Measurements from ENCODE around the gene FLAD1.

Gene FLAD1

GRCh38 chr1:154962156-154962749, 20.9 kb upstream of the FLAD1 start:
- no peak for TF ChIP-seq CTCF (IDR thresholded peaks at IDR 0.05; ENCODE audit: low read depth, low read length)
- TF ChIP-seq EZH2phosphoT487 (IDR thresholded peaks at IDR 0.05; ENCODE audit: low read depth) = no peak
- H3K4me1 ChIP-seq (ENCODE audit: low read length) = peaks cover 28% of the 10 kb centered on the region
- peak overlapping the region; percentile 73 for H3K27ac ChIP-seq (ENCODE audit: low read length)
- peaks cover 28% of the 10 kb centered on the region for H3K36me3 ChIP-seq (replicated peaks; ENCODE audit: low read depth, low read length)
- H3K4me2 ChIP-seq (ENCODE audit: low read length) = peak overlapping the region; percentile 95
- peak overlapping the region; percentile 67; the same call in 1 of the 2 replicates for H2AFZ ChIP-seq (ENCODE audit: low read depth, low read length)
- H3K79me2 ChIP-seq (ENCODE audit: low read length) = peaks cover 31% of the 10 kb centered on the region
- H3K27me3 ChIP-seq (ENCODE audit: low read depth, low read length) = no peaks in the 10 kb centered on the region
- H4K20me1 ChIP-seq (ENCODE audit: insufficient read depth, low read length) = peaks cover 7% of the 10 kb centered on the region; the same call in 1 of the 2 replicates
- peak overlapping the region; percentile 96 for H3K9ac ChIP-seq (ENCODE audit: low read length)
- no peaks in the 10 kb centered on the region for H3K9me3 ChIP-seq (ENCODE audit: insufficient read depth, low read length)
- H3K4me3 ChIP-seq (ENCODE audit: low read length) = peak overlapping the region; percentile 92

- Histone ChIP-seq H3K27ac (ENCODE audit: low read length) (peak overlapping the region; percentile 73; the same call in 1 of the 2 replicates), H3K9ac (ENCODE audit: low read length) (peak overlapping the region; percentile 96), H3K9me3 (ENCODE audit: insufficient read depth, low read length) (no peaks in the 10 kb centered on the region), H2AFZ (ENCODE audit: low read depth, low read length) (no peak overlapping the region), H4K20me1 (ENCODE audit: insufficient read depth, low read length) (peaks cover 7% of the 10 kb centered on the region; the same call in 1 of the 2 replicates), H3K27me3 (ENCODE audit: low read depth, low read length) (no peaks in the 10 kb centered on the region), H3K4me2 (ENCODE audit: low read length) (peak overlapping the region; percentile 95), H3K79me2 (ENCODE audit: low read length) (peaks cover 31% of the 10 kb centered on the region), H3K4me3 (ENCODE audit: low read length) (peak overlapping the region; percentile 92), H3K36me3 (replicated peaks; ENCODE audit: low read depth, low read length) (peaks cover 33% of the 10 kb centered on the region), H3K4me1 (ENCODE audit: low read length) (peaks cover 22% of the 10 kb centered on the region)
- no peak for TF ChIP-seq CTCF (IDR thresholded peaks at IDR 0.05; ENCODE audit: low read depth, low read length)
These were observed 20.3 kb upstream of the FLAD1 start for GRCh38 chr1:154962795-154963330.

GRCh38 chr1:154963643-154964042, 19.5 kb upstream of the FLAD1 start:
- H3K4me3 ChIP-seq (ENCODE audit: low read length) = no peak overlapping the region
- H4K20me1 ChIP-seq (ENCODE audit: insufficient read depth, low read length) = peaks cover 7% of the 10 kb centered on the region; the same call in 1 of the 2 replicates
- no peaks in the 10 kb centered on the region for H3K9me3 ChIP-seq (ENCODE audit: insufficient read depth, low read length)
- no peak overlapping the region for H3K9ac ChIP-seq (ENCODE audit: low read length)
- H2AFZ ChIP-seq (ENCODE audit: low read depth, low read length) = no peak overlapping the region
- peaks cover 31% of the 10 kb centered on the region for H3K79me2 ChIP-seq (ENCODE audit: low read length)
- H3K4me2 ChIP-seq (ENCODE audit: low read length) = no peak overlapping the region
- no peaks in the 10 kb centered on the region for H3K27me3 ChIP-seq (ENCODE audit: low read depth, low read length)
- peaks cover 32% of the 10 kb centered on the region for H3K36me3 ChIP-seq (replicated peaks; ENCODE audit: low read depth, low read length)
- peaks cover 14% of the 10 kb centered on the region for H3K4me1 ChIP-seq (ENCODE audit: low read length)
- no peak overlapping the region for H3K27ac ChIP-seq (ENCODE audit: low read length)
- TF ChIP-seq CTCF (IDR thresholded peaks at IDR 0.05; ENCODE audit: low read depth, low read length) = no peak
- TF ChIP-seq EZH2phosphoT487 (IDR thresholded peaks at IDR 0.05; ENCODE audit: low read depth) = no peak

- H3K4me1 ChIP-seq (ENCODE audit: low read length) = peaks cover 14% of the 10 kb centered on the region
- no peak overlapping the region for H3K9ac ChIP-seq (ENCODE audit: low read length)
- H4K20me1 ChIP-seq (ENCODE audit: insufficient read depth, low read length) = peaks cover 7% of the 10 kb centered on the region; the same call in 1 of the 2 replicates
- no peaks in the 10 kb centered on the region for H3K27me3 ChIP-seq (ENCODE audit: low read depth, low read length)
- no peak overlapping the region for H3K4me2 ChIP-seq (ENCODE audit: low read length)
- TF ChIP-seq CTCF (IDR thresholded peaks at IDR 0.05; ENCODE audit: low read depth, low read length) (no peak), EZH2phosphoT487 (IDR thresholded peaks at IDR 0.05; ENCODE audit: low read depth) (no peak)
- H2AFZ ChIP-seq (ENCODE audit: low read depth, low read length) = no peak overlapping the region
- no peak overlapping the region for H3K27ac ChIP-seq (ENCODE audit: low read length)
- no peaks in the 10 kb centered on the region for H3K9me3 ChIP-seq (ENCODE audit: insufficient read depth, low read length)
- peaks cover 25% of the 10 kb centered on the region for H3K36me3 ChIP-seq (replicated peaks; ENCODE audit: low read depth, low read length)
- no peak overlapping the region for H3K4me3 ChIP-seq (ENCODE audit: low read length)
- peaks cover 29% of the 10 kb centered on the region for H3K79me2 ChIP-seq (ENCODE audit: low read length)
These were observed 18.8 kb upstream of the FLAD1 start for GRCh38 chr1:154964359-154964758.
